GM23338 (cell line): ENCODE measurements around the gene CPSF7.

Experiments
- CREB1 ChIP-seq: fragments of 250-450 bp; sonication (Bioruptor Pico); IDR thresholded peaks from 2 replicates; pipeline ENCODE4 v1.5.0; 2020; ENCODE audit warnings: low read depth, mild to moderate bottlenecking, moderate library complexity
- EZH2 ChIP-seq: fragments of 200-600 bp; sonication (generic); IDR thresholded peaks from one replicate; pipeline ENCODE4 v1.8.0; 2017; ENCODE audit warnings: antibody characterized with exemption, mild to moderate bottlenecking, low read depth; ENCODE audit not compliant: unreplicated experiment
- EZH2phosphoT487 ChIP-seq: fragments of 200-600 bp; sonication (generic); IDR thresholded peaks from one replicate; pipeline ENCODE4 v1.8.1; 2018; ENCODE audit warnings: antibody characterized with exemption; ENCODE audit not compliant: unreplicated experiment
- JUNB ChIP-seq: IDR thresholded peaks from one replicate; pipeline ENCODE4 v1.6.1; 2016; ENCODE audit warnings: antibody characterized with exemption; ENCODE audit not compliant: unreplicated experiment
- NANOG ChIP-seq: IDR thresholded peaks from 2 replicates; pipeline ENCODE4 v1.6.1; 2016; ENCODE audit warnings: antibody characterized with exemption, borderline replicate concordance
- POLR2AphosphoS5 ChIP-seq: IDR thresholded peaks from 2 replicates; pipeline ENCODE4 v1.6.1; 2016; ENCODE audit warnings: antibody characterized with exemption, low read depth
- STAT1 ChIP-seq: IDR thresholded peaks from one replicate; pipeline ENCODE4 v1.6.1; 2016; ENCODE audit warnings: antibody characterized with exemption; ENCODE audit not compliant: unreplicated experiment
- ZNF114 ChIP-seq: fragments of 250-450 bp; sonication (Bioruptor Pico); IDR thresholded peaks from 2 replicates; pipeline ENCODE4 v1.5.0; 2020; ENCODE audit warnings: mild to moderate bottlenecking, moderate library complexity
- ZNF331 ChIP-seq: fragments of 250-450 bp; sonication (Bioruptor Pico); IDR thresholded peaks from 2 replicates; pipeline ENCODE4 v1.5.0; 2020; ENCODE audit warnings: low read depth, mild to moderate bottlenecking, moderate library complexity
- TF ChIP-seq, protein P1 (sequence below), 2 experiments: fragments of 200-600 bp in 1 of 2; sonication (generic) in 1 of 2; conservative IDR thresholded peaks; 2 replicates each; pipeline versions ENCODE4 v1.5.1 to v1.6.1; 2016 to 2017; ENCODE audit warnings: antibody characterized with exemption in 2 of 2, low read depth in 2 of 2, mild to moderate bottlenecking in 2 of 2, moderate library complexity in 1 of 2
- TF ChIP-seq, protein P2 (sequence below): IDR thresholded peaks from one replicate; pipeline ENCODE4 v1.6.1; 2018; ENCODE audit warnings: antibody characterized with exemption; ENCODE audit not compliant: unreplicated experiment
- TF ChIP-seq, protein P3 (sequence below): IDR thresholded peaks from 2 replicates; pipeline ENCODE4 v1.6.1; 2016; ENCODE audit warnings: antibody characterized with exemption

DNA sequence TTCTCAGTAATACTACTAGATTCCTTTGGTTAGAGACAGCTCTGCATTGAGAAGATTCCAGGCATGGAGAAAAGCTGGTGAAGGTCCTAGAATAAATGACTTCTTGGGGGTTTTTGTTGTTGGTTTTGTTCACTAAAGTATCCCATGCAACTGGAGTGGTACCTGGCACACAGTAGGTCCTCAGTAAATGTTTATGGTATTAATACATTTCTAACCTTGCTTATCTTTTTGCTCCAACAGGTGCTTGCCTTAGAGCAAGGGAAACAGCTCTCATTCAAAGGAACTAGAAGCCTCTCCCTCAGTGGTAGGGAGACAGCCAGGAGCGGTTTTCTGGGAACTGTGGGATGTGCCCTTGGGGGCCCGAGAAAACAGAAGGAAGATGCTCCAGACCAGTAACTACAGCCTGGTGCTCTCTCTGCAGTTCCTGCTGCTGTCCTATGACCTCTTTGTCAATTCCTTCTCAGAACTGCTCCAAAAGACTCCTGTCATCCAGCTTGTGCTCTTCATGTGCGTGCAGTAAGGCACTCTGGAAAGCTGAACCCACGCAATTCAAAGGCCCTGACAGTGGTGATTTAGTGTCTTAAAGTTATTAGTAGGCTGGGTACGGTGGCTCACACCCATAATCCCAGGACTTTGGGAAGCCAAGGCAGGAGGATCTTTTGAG, 65.6 kb downstream of the CPSF7 start:
- TF ChIP-seq EZH2: no peak
- TF ChIP-seq, protein P1, sequence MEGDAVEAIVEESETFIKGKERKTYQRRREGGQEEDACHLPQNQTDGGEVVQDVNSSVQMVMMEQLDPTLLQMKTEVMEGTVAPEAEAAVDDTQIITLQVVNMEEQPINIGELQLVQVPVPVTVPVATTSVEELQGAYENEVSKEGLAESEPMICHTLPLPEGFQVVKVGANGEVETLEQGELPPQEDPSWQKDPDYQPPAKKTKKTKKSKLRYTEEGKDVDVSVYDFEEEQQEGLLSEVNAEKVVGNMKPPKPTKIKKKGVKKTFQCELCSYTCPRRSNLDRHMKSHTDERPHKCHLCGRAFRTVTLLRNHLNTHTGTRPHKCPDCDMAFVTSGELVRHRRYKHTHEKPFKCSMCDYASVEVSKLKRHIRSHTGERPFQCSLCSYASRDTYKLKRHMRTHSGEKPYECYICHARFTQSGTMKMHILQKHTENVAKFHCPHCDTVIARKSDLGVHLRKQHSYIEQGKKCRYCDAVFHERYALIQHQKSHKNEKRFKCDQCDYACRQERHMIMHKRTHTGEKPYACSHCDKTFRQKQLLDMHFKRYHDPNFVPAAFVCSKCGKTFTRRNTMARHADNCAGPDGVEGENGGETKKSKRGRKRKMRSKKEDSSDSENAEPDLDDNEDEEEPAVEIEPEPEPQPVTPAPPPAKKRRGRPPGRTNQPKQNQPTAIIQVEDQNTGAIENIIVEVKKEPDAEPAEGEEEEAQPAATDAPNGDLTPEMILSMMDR (conservative IDR thresholded peaks at IDR 0.05; ENCODE audit: low read depth in 2 of 2): no peak
- TF ChIP-seq, protein P2, sequence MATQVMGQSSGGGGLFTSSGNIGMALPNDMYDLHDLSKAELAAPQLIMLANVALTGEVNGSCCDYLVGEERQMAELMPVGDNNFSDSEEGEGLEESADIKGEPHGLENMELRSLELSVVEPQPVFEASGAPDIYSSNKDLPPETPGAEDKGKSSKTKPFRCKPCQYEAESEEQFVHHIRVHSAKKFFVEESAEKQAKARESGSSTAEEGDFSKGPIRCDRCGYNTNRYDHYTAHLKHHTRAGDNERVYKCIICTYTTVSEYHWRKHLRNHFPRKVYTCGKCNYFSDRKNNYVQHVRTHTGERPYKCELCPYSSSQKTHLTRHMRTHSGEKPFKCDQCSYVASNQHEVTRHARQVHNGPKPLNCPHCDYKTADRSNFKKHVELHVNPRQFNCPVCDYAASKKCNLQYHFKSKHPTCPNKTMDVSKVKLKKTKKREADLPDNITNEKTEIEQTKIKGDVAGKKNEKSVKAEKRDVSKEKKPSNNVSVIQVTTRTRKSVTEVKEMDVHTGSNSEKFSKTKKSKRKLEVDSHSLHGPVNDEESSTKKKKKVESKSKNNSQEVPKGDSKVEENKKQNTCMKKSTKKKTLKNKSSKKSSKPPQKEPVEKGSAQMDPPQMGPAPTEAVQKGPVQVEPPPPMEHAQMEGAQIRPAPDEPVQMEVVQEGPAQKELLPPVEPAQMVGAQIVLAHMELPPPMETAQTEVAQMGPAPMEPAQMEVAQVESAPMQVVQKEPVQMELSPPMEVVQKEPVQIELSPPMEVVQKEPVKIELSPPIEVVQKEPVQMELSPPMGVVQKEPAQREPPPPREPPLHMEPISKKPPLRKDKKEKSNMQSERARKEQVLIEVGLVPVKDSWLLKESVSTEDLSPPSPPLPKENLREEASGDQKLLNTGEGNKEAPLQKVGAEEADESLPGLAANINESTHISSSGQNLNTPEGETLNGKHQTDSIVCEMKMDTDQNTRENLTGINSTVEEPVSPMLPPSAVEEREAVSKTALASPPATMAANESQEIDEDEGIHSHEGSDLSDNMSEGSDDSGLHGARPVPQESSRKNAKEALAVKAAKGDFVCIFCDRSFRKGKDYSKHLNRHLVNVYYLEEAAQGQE: no peak
- TF ChIP-seq STAT1: no peak
- no peak for TF ChIP-seq POLR2AphosphoS5
- TF ChIP-seq EZH2phosphoT487: no peak
- TF ChIP-seq, protein P3, sequence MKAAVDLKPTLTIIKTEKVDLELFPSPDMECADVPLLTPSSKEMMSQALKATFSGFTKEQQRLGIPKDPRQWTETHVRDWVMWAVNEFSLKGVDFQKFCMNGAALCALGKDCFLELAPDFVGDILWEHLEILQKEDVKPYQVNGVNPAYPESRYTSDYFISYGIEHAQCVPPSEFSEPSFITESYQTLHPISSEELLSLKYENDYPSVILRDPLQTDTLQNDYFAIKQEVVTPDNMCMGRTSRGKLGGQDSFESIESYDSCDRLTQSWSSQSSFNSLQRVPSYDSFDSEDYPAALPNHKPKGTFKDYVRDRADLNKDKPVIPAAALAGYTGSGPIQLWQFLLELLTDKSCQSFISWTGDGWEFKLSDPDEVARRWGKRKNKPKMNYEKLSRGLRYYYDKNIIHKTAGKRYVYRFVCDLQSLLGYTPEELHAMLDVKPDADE: no peak
- no peak for TF ChIP-seq JUNB
- no peak for TF ChIP-seq ZNF114 (CRISPR knock-in tag)
- TF ChIP-seq CREB1 (CRISPR knock-in tag): no peak
- TF ChIP-seq NANOG: no peak
- TF ChIP-seq ZNF331: no peak
